ENCODE results near the gene ANXA11.
A peak's percentile ranks its signal among the peaks of the same experiment; 100 is the strongest.
"Not testable (repeated sequence)": the region's sequence is repeated elsewhere in the genome, so short reads cannot be mapped to it uniquely, and the experiment has no call there.

The ANXA11 gene

DNA sequence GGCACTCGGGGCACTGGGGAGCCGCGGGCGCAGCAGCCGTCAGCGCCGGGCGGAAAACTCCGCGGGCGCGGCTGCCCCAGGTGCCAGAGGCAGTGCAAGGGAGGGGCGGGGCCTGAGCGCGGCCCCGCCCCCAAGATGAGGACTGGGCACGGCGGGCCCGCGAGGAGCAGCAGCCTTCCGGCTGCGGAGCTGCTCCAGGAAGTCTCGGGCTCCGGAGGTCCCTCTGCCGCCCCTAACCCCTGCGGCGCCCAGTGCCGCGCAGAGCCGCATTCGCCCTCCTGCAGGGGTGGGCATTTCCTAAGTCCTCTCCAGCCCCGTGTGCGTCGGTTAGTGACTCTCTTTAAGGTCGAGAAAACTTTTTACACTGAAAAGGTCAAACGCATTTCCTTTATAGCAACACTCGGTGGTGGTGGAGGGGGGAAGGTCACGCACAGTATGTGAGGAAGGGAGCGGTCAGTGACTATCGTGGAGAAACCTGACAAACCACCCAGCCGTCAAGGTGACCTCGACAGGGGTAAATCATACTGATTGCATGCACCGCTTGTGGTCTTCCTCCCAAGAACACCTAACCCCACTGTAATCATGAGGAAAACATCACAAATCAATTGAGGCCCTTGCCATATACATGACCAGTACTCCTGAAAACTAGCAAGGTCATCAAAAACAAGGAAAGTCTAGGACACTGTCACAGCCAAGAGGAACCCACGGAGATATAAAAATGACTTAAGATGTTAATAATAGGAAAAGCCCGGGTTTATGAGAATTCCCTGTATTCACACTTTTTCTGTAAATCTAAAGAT lies at the start of gene ANXA11:
ANXA11 (minus strand) TSS at position 61 of the 800 bp plus-strand sequence. CDS start 32,676 bp downstream, outside the sequence.
- peak; percentile 90 for DNase-seq

DNA sequence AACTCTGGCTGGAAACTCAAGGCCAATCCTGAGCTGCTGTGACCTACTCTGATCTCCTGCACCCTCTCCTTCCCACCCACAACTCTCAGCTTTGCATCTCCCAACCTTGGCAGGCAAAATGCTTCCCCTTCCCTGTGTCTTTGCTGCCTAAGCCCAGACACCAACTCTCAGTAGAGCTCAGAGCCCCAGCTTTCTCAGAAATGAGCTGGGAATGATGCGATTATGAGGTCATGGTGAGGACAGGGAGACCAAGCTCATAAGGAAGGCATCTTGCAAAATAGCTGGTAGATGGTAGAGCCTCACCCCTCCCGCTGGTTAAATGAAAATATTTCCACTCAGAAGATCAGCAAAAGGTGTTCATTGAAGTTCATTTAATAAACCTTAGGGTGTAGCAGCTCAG lies 49.4 kb upstream of the ANXA11 start:
- not testable (repeated sequence) for DNase-seq

DNA sequence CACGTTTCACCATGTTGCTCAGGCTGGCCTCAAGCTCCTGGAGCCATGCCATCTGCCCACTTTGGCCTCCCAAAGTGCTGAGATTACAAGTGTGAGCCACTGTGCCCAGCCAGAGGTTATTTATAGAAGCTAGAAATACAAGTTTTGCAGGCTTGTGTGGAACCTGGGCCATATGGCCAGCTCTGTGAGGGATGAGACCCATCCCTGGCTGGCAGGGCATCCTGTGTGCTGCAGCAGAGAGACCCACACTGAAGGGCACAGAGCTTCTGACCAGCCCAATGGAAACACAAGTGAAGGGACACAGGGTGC lies 48.6 kb upstream of the ANXA11 start:
- not testable (repeated sequence) for DNase-seq

DNA sequence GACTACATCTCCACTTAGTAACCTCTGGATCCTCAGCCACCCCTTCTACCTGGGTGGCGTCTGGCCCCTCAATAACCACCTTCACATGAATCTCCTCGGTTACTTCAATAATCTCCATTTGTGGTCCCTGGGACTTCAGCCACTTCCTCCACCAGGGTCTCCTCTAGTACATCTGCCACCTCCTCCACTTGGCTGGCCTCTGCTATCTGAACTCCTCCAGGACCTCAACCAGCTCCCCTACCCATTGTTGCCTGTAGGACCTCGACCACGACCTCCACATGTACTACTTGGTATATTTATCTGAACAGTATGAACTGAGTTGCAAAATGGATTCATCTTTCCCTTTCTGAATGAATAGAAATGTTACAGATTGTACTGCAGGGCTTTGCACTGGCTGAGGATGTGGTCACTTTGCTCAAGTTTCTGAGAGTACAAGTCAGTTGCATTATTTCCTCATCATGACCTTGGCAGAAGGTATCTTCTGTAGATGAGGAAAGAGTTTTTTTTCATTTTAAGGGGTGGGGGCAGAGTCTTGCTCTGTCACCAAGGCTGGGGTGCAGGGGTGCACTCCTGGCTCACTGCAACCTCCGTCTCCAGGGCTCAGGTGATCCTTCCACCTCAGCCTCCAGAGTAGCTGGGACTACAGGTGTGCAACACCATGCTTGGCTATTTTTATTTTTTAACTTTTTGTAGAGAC lies 48.1 kb upstream of the ANXA11 start:
- no peak for DNase-seq

DNA sequence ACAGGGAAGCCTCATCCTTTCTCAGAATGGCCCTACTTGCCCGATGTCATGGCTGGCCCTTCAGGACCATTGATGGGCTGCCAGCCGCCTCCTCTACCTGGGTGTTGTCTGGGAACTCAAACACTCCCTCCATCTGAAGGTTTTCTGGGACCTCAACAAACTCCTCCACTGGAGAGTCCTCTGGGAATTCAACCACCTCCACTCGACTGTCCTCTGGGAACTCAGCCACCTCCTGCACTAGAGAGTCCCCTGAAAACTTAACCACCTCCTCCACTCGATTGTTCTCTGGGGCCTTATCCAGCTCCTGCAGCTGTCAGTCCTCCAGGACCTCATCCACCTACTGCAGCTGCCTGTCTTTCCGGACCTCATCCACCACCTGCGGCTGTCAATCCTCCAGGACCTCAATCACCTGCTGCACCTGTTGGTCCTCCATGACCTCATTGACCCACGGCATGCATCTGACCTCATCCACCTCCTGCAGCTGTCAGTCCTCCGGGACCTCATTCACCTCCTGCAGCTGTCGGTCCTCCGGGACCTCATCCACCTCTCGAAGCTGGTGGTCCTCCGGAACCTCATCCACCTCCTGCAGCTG lies 47.1 kb upstream of the ANXA11 start:
- no peak for DNase-seq

DNA sequence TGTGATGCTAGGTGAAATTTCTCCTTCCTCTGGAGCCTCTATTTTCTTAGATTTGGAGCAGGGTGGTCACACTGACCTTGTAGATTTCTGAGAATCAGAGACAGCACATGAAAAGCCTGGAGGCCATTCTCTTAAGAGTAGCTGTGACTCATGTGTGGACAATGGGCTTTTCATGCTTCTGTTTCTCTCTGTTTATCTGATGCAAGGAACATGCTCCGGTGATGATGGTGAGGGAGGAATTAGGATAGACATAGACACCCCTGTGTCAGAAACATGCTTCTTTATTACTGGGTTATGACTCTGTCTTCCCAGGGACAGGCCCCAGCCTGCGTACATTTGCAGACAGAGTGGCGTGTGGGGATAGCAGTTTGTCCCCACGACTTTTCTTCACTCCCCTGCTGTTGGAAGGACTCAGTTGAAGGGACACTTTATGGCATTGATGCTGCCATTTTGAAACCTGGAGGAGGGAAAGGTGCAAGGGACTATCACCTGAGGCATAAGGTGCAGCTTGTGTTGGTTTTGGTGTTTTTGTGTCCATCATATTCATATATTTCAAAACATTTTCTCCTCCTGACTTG lies 46.5 kb upstream of the ANXA11 start:
- DNase-seq: not testable (repeated sequence)

DNA sequence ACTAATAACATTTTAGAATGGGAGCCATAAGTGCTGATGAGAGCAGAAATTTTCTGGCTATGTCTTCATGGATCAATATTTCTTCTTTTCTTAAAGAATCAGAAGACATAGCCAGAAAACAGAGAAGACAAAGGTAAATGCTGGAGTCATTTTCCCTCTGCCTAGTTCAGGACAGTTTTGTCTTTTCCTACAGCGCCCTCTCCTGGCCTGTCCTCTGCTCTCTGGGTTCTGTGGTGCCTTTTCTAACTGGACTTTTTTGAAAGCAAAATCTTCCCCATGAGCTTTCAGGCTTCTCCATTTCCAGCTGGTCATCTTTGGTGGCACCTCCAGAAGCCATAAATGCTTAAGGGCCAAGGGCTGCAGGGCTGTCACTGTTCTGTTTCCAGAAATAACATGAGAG lies 45.1 kb upstream of the ANXA11 start:
- DNase-seq: not testable (repeated sequence)

DNA sequence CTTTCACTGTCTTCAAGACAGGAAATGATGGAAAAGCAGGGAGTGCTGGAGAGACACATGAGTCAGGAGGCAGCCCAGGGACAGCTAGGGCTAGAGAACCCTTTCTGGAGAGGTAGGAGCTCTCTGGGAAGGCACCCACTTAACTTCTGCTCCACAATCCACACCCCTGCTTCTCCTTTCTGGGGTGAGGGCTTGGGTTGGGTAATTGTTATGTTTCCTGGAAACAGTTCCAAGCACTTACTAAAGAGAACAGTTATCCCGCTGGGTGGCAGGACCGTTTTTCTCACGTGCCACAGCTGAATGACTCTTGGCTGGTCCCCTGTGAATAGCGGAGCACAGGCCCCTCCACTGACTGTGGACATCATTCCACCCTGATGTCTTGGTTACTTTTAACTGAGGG lies 44.6 kb upstream of the ANXA11 start:
- not testable (repeated sequence) for DNase-seq

DNA sequence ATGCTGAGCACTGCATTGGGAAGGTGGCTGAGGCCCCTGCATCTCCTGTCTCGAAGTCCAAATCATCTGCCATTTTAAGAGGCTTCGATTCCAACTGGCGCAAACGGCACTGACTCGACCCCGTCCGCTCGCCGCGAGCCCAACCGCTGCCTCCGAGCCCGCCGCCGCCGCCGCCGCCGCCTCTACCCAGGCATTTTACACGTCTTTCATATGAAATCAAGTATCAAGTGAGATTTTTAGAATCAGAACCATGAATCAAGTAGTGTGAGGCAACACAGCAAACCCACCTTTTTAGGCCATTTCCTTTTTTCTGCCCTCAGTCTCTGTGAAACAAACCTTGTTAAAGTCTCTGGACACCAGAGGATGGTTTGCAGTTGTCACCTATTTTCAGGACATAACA lies 42.3 kb upstream of the ANXA11 start:
- not testable (repeated sequence) for DNase-seq

DNA sequence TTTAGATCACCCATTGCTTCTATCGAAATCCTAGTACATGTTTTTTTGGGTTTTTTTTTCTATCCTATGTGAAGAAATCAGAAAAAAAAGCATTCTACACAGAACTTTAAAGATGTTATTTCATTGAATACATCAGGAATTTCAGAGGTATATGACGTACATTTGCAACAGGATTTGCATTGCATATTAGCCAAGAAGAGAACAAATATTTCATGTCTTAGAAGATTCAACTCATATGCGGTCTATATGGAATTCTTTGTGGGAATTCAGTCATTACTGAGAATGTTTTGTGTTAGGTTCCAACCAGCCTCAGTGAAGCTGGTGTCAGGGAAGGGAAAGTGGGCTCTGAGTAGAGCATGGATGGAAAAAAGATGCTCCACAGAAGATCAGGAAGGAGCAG lies 39.0 kb upstream of the ANXA11 start:
- DNase-seq: not testable (repeated sequence)

DNA sequence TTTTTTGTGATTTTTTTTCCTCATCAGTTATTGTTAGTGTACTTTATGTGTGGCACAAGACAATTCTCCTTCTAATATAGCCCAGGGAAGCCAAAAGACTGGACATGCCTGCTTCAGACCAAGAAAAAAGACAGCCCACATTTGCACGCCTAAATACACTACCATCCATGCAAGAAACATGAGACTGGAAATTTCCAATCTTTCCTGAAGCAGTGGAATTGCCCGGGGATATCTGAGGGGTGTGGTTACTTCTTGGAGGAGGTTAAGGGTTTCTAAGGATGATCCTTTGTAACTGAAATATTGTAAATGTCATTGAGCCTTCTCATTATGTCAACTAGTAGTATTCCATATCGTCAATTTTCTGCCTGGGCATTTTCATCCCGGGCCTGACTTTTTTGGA lies 37.0 kb upstream of the ANXA11 start:
- not testable (repeated sequence) for DNase-seq

DNA sequence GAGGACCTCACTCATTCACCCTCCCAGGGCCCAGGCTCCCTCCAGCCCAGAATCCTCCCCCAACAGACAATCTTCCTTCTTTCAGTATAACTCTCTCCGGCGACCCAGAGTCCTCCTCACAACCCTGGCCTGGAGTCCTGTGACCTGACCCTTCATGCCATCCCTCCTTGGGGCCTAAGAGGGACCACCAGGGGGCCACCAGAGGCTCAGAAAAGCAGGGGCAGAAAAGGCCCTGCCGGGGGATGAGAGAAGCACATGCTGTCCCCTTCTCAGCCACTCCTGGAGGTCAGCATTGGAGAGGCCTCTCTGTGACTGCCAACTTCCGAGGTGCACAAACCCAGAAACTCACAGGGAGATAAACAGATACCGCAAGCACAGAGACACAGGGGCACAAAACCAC lies 31.1 kb upstream of the ANXA11 start:
- not testable (repeated sequence) for DNase-seq

DNA sequence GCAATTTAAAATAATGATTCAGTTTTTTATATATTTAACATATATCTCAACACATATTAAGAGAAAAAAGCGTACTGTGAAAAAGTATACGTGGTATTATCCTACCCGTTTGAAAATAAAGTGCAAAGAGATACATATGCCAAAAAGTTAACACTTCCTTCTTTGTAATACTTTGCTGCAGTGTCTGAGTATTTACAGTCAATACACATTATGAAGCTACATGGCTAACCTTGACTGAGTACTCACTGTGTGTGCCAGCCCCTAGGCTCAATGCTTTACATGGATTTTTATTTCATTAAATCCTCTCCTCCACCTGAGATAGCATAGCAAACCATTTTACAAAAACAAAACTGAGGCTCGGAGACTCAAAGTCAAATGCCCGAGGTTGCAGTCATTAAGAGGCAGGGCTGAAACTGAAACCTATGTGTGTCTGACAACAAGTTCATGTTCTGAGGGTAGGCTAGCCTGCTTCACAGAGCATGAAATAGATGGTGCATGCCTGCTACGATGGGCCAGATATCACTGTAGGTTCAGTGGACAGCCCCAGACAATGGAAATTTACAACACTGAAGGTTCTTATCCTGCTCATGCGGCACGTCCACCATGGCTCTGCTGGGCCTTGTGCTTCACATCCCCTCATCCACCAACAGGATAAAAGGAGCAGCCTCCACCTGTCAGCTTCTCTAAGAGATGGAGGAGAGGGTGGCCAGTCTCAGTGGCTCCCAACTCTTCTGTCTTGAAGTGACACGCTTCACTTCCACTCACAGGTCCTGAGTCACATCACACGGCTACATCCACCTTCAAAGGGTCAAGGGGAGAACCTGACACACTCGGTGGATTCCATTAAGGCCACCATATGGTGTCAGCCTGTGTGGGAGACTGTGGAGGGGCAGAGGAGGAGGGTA lies 29.2 kb upstream of the ANXA11 start:
- not testable (repeated sequence) for DNase-seq

DNA sequence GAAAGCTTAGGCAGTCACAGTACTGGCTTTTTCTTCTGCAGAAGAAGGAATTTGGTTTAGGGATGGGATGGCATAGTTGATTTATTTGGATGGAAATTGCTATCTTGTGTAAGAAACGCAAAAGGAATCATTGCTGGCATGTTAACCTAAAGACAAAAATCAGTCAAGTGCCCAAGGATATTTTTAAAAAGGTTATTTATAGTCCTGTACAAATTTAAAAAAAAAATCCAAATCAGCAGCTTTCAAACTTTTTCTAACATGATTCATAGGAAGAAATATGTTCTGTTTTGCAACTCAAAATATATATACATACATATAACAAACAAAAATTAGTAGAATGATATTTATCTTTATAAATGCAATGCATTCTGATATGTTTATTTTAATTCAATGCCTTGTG lies 28.5 kb upstream of the ANXA11 start:
- not testable (repeated sequence) for DNase-seq

DNA sequence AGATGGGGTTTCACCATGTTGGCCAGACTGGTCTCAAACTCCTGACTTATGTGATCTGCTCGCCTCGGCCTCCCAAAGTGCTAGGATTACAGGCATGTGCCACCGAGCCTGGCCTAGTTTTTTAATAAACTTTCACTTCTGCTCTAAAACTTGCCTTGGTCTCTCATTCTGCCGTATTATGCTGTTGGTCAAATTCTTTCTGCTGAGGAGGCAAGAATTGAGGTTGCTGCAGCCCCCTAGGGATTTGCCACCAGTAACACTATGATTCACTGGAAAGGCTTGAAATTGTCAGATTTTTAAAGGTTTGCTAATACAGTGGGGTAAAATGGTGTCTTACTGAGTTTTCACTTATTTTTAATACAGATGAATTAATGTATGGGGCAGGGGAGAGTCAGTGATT lies 21.4 kb upstream of the ANXA11 start:
- not testable (repeated sequence) for DNase-seq

DNA sequence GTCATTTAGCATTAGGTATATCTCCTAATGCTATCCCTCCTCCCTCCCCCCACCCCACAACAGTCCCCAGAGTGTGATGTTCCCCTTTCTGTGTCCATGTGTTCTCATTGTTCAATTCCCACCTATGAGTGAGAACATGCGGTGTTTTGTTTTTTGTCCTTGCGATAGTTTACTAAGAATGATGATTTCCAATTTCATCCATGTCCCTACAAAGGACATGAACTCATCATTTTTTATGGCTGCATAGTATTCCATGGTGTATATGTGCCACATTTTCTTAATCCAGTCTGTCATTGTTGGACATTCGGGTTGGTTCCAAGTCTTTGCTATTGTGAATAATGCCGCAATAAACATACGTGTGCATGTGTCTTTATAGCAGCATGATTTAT lies 17.7 kb upstream of the ANXA11 start:
- not testable (repeated sequence) for DNase-seq

DNA sequence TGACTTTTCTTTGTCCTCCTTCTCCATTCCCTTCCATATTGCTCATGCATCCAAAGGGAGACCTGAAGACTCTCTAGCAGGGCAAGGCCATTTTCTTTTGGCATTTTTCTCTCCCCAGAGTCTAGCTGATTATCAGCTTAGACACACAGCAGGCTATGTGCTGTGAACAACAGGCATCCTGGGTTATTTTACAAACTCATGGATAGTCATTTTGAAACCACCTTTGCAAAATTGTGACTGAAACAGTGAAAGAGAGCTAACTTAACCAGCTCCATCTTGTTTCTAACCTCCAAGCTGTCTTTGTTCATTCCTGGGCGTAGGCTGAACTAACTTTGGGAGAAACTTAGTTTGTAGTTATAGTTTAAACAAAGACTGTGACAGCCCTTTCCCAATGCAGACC lies 13.5 kb upstream of the ANXA11 start:
- DNase-seq: not testable (repeated sequence)

DNA sequence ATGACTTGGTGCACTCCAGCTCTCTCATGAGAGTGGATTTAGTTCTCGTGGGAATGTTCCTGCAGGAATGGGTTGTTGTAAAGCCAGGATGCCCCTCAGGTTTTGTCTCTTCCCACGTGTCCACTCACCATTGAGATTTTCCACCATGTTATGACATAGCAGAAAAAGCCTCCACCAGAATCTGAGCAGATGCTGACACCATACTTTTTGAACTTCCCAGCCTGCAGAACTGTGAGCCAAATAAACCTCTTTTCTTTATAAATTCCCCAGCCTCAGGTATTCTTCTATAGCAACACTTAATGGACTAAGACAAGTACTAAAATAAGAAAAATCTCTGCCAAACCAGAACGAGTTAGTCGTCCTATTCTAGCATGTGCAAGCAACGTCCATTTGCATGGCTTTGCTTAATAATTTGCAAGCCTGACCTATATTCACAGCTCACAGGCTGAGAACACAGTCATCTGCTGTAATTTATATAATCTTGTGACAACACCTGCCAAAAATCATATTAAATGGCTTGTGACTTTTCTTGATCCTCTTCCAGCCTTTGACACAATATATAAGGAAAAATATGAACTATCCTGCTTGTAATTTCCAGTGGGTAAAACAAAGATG lies 9.1 kb upstream of the ANXA11 start:
- DNase-seq: not testable (repeated sequence)

DNA sequence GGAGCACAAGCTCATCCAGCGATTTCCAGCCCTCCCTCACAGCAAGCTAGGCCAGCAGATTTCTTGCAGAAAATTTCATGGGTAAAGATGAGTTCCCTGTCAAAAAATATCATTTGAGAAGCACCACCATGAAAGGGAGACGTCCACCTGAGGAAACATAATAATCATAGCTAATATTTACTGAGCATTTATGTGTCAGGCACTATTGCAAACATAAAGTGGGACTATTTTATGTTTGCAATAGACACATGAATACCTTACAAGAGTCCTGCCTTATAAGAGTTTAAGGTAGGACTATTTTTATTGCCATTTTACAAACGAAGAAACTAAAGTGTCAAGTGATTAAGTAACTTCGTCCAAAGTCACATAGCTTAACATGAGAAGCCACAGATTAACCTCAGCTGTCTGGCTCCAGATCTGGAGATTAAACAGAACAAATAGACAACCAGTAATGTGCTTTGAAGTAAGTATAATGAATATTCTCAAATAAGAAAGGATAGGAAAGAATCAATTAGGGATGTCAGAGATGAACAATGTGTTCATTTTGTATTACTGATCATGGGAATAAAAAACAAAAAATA lies 7.3 kb upstream of the ANXA11 start:
- not testable (repeated sequence) for DNase-seq

DNA sequence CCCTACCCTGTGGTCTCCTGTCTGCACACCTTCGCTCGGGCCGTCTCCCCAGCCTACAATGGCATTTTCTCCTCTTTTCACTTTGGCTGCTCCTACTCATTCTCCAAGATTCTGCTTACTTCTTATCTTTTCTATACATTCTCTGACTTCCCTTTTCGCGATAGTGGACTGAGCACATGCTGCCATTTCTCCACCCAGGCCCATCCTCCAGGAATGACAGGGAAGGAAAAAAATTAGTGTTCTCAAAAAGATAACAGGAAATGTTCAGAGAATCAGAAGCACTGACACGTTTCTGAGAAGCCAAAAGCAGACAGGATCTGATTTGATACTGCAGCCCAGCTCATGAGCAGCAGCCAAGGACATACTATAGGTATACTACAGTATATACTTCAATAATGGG lies 6.4 kb upstream of the ANXA11 start:
- DNase-seq: no peak

DNA sequence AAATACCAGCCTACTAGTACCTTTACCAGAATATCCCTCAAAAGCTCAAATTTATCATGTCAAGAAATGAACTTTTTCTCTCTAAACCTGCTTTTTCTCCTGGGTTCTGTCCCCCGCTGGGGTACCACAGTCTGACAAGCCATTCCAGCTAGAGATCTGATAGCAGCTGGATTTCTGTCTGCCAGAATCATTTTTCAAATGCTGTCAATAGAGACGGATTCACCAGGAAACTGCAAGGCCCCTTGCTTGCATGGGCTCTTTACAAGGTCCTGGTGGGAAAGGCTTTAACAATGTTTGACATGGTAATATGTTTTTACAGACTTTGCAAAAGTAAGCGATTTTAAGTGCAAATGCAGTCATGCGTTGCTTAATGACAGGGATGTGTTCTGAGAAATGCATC lies 4.9 kb upstream of the ANXA11 start:
- DNase-seq: no peak
